ENCODE results near the gene MRPL45. TPM values are rescaled to one million over a fixed set of nuclear protein-coding genes. Genes with fewer than 3 reads are reported as not detected.

The MRPL45 gene
- total and polyA plus RNA-seq, 2 experiments from 2014 or later = 42.6 to 63.9 TPM

GRCh38 chr17:38351412-38352222, 54.6 kb downstream of the MRPL45 start, which contains the start of gene SOCS7:
SOCS7 (plus strand) TSS chr17:38351844; CDS start chr17:38352053, 209 bp downstream.
- Histone ChIP-seq H4K20me1 (replicated peaks; ENCODE audit: insufficient read depth) (peaks cover 19% of the 10 kb centered on the region), H3K4me3 (peak within 1 kb of the TSS; percentile 89), H3F3A (replicated peaks; ENCODE audit: low read depth) (peaks cover 24% of the 10 kb centered on the region; the same call in 1 of the 2 replicates), H2AFZ (no peak within 1 kb of the TSS), H3K79me2 (replicated peaks; ENCODE audit: insufficient read depth) (peaks cover 38% of the 10 kb centered on the region), H3K27ac (ENCODE audit: low read depth) (peak within 1 kb of the TSS; percentile 46; the same call in 1 of the 2 replicates), H3K4me2 (peak within 1 kb of the TSS; percentile 96), H3K27me3 (ENCODE audit: insufficient read depth) (peaks cover 5% of the 10 kb centered on the region; the same call in 1 of the 2 replicates), H3K9me2 (ENCODE audit: insufficient read depth) (no peaks in the 10 kb centered on the region), H3K4me1 (ENCODE audit: insufficient read depth) (peaks cover 43% of the 10 kb centered on the region), H3K36me3 (ENCODE audit: insufficient read depth) (no peaks in the 10 kb centered on the region)
- TF ChIP-seq EZH2phosphoT487 (IDR thresholded peaks at IDR 0.05; ENCODE audit: unreplicated experiment) = no peak
- TF ChIP-seq POLR2AphosphoS5 (IDR thresholded peaks at IDR 0.05; ENCODE audit: low read depth) = peak; percentile 82
- no peak for TF ChIP-seq REST (IDR thresholded peaks at IDR 0.05; ENCODE audit: unreplicated experiment)
- peak; percentile 92 for TF ChIP-seq CREB1 (CRISPR knock-in tag; IDR thresholded peaks at IDR 0.05; ENCODE audit: low read depth)
- TF ChIP-seq ZNF114 (CRISPR knock-in tag; IDR thresholded peaks at IDR 0.05) = no peak
- TF ChIP-seq, protein P1, sequence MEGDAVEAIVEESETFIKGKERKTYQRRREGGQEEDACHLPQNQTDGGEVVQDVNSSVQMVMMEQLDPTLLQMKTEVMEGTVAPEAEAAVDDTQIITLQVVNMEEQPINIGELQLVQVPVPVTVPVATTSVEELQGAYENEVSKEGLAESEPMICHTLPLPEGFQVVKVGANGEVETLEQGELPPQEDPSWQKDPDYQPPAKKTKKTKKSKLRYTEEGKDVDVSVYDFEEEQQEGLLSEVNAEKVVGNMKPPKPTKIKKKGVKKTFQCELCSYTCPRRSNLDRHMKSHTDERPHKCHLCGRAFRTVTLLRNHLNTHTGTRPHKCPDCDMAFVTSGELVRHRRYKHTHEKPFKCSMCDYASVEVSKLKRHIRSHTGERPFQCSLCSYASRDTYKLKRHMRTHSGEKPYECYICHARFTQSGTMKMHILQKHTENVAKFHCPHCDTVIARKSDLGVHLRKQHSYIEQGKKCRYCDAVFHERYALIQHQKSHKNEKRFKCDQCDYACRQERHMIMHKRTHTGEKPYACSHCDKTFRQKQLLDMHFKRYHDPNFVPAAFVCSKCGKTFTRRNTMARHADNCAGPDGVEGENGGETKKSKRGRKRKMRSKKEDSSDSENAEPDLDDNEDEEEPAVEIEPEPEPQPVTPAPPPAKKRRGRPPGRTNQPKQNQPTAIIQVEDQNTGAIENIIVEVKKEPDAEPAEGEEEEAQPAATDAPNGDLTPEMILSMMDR (conservative IDR thresholded peaks at IDR 0.05; ENCODE audit: low read depth in 2 of 2) = no peak
- TF ChIP-seq, protein P2, sequence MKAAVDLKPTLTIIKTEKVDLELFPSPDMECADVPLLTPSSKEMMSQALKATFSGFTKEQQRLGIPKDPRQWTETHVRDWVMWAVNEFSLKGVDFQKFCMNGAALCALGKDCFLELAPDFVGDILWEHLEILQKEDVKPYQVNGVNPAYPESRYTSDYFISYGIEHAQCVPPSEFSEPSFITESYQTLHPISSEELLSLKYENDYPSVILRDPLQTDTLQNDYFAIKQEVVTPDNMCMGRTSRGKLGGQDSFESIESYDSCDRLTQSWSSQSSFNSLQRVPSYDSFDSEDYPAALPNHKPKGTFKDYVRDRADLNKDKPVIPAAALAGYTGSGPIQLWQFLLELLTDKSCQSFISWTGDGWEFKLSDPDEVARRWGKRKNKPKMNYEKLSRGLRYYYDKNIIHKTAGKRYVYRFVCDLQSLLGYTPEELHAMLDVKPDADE (IDR thresholded peaks at IDR 0.05) = no peak; the same call in 1 of the 2 replicates
- H3K27me3 Mint-ChIP-seq (ENCODE audit: insufficient read depth, low read depth, poor library complexity) = peaks cover 11% of the 10 kb centered on the region
- ATAC-seq (peak; percentile 78), DNase-seq (ENCODE audit: low spot score) (peak; percentile 95)
- H3K4me3 Mint-ChIP-seq = peak within 1 kb of the TSS; percentile 74
- peaks cover 45% of the 10 kb centered on the region for H3K4me1 Mint-ChIP-seq
- peak within 1 kb of the TSS; percentile 92 for H3K27ac Mint-ChIP-seq
- H3K9me3 Mint-ChIP-seq = no peaks in the 10 kb centered on the region
- H3K36me3 Mint-ChIP-seq (ENCODE audit: low read depth) = no peaks in the 10 kb centered on the region; the same call in 2 of the 3 replicates

All from GM23338 (cell line).